Mammary epithelial cell (primary cell): ENCODE measurements around the gene STARD10.

Experiments used
- CTCF ChIP-seq, 2 donors: IDR thresholded peaks in 1 of 2; conservative IDR thresholded peaks in 1 of 2; 2 replicates each; pipeline ENCODE4 v1.5.1; 2011 to 2012; ENCODE audit warnings: inconsistent platforms in 2 of 2, low read length in 2 of 2, mild to moderate bottlenecking in 2 of 2, control low read depth in 1 of 2, low read depth in 1 of 2; ENCODE audit not compliant: insufficient read depth in 1 of 2; ENCODE audit errors: extremely low read depth in 1 of 2
- EZH2 ChIP-seq: IDR thresholded peaks from 2 replicates; pipeline ENCODE4 v1.6.1; 2012; ENCODE audit warnings: low read length, inconsistent platforms, borderline replicate concordance

- TF ChIP-seq CTCF (conservative IDR thresholded peaks at IDR 0.05 in 1 of 2, IDR thresholded peaks at IDR 0.05 in 1 of 2; ENCODE audit: extremely low read depth in 1 of 2, insufficient read depth in 1 of 2, low read depth in 1 of 2, low read length in 2 of 2) (no peak), EZH2 (no peak)
Measured at GRCh38 chr11:72821221-72821919, 27.5 kb upstream of the STARD10 start.
